Brain microvascular endothelial cell (primary cell): ENCODE measurements around the gene PPP4R2.

Experiments
- DNase-seq: peaks from one replicate; pipeline ENCODE4 v3.0.0-alpha.2; 2020
- H3K27ac ChIP-seq: fragments of 250-450 bp; sonication (Bioruptor Pico); 2 replicates; pipeline ENCODE4 v1.5.1; 2020; ENCODE audit warnings: mild to moderate bottlenecking, moderate library complexity
- H3K27me3 ChIP-seq: fragments of 250-450 bp; sonication (Bioruptor Pico); replicated peaks from 2 replicates; pipeline ENCODE4 v1.5.1; 2020; ENCODE audit warnings: mild to moderate bottlenecking
- H3K36me3 ChIP-seq: fragments of 250-450 bp; sonication (Bioruptor Pico); replicated peaks from 2 replicates; pipeline ENCODE4 v1.5.1; 2020; ENCODE audit warnings: mild to moderate bottlenecking
- H3K4me3 ChIP-seq: 2 replicates; pipeline ENCODE4 v1.5.1; 2011; ENCODE audit warnings: low read depth, mild to moderate bottlenecking, control low read depth, low read length, moderate library complexity
- CTCF ChIP-seq: IDR thresholded peaks from 2 replicates; pipeline ENCODE4 v1.5.1; 2011; ENCODE audit warnings: low read depth, mild to moderate bottlenecking, moderate library complexity, low read length, control low read depth, inconsistent platforms; ENCODE audit errors: missing control alignments
- in situ Hi-C: cut with HindIII; loops from 2 replicates; pipeline ENCODE4 v1.10.0; 2017; ENCODE audit warnings: low sequenced_read_pairs, low pct_ligation_motif_present

The PPP4R2 gene

GRCh38 chr3:73110530-73110929, 113.9 kb downstream of the PPP4R2 start:
- in situ Hi-C loops = no loop called here
- Histone ChIP-seq H3K27me3 (no peaks in the 10 kb centered on the region), H3K27ac (no peak overlapping the region), H3K4me3 (no peak overlapping the region), H3K36me3 (no peaks in the 10 kb centered on the region)
- no peak for TF ChIP-seq CTCF
- no peak for DNase-seq

- Histone ChIP-seq H3K36me3 (no peaks in the 10 kb centered on the region), H3K4me3 (no peak overlapping the region), H3K27me3 (no peaks in the 10 kb centered on the region), H3K27ac (no peak overlapping the region)
- in situ Hi-C loops = no loop called here
- no peak for DNase-seq
- no peak for TF ChIP-seq CTCF
Observed at GRCh38 chr3:73114711-73115110, 118.1 kb downstream of the PPP4R2 start.

GRCh38 chr3:73115806-73116205, 119.2 kb downstream of the PPP4R2 start:
- TF ChIP-seq CTCF = no peak
- Histone ChIP-seq H3K27me3 (no peaks in the 10 kb centered on the region), H3K36me3 (no peaks in the 10 kb centered on the region), H3K27ac (no peak overlapping the region), H3K4me3 (no peak overlapping the region)
- in situ Hi-C loops = no loop called here
- no peak for DNase-seq
